Adrenal gland (tissue), 12 donors: ENCODE measurements around the gene DOK6. TPM values are rescaled to one million over a fixed set of nuclear protein-coding genes. Genes with fewer than 3 reads are reported as not detected.

Experiments
- DNase-seq, 7 donors: peaks; one replicate each; pipeline ENCODE4 v3.0.0-alpha.2; 2019 to 2020
- H3K27ac ChIP-seq, 5 donors: fragments of 200-600 bp; sonication (generic) in 4 of 5; 1 replicate in 3 of 5; 2 replicates in 2 of 5; pipeline versions ENCODE4 v1.5.1 to v1.8.0; 2016 to 2020; ENCODE audit warnings: mild to moderate bottlenecking in 1 of 5
- H3K27me3 ChIP-seq: fragments of 200-600 bp; 2 replicates; pipeline ENCODE4 v1.8.0; 2021
- H3K36me3 ChIP-seq, 2 donors: fragments of 200-600 bp; replicated peaks in 1 of 2; 1 replicate in 1 of 2; 2 replicates in 1 of 2; pipeline versions ENCODE4 v1.5.1 to v1.8.0; 2018 to 2022
- H3K4me1 ChIP-seq, 2 donors: fragments of 200-600 bp; replicated peaks in 1 of 2; 1 replicate in 1 of 2; 2 replicates in 1 of 2; pipeline versions ENCODE4 v1.5.1 to v1.8.0; 2018 to 2021
- H3K4me3 ChIP-seq, 4 donors: fragments of 200-600 bp; sonication (generic) in 3 of 4; one replicate each; pipeline ENCODE4 v1.5.1; 2016 to 2018
- H3K9me3 ChIP-seq, 3 donors: fragments of 200-600 bp; sonication (generic) in 1 of 3; replicated peaks in 1 of 3; 1 replicate in 2 of 3; 2 replicates in 1 of 3; pipeline versions ENCODE4 v1.5.1 to v1.8.0; 2016 to 2021
- POLR2A ChIP-seq, 2 donors: fragments of 450-650 bp; IDR thresholded peaks; one replicate each; pipeline ENCODE4 v1.6.1; 2017; ENCODE audit warnings: antibody characterized with exemption in 2 of 2, mild to moderate bottlenecking in 2 of 2, moderate library complexity in 1 of 2
- WGBS, 4 donors: extraction: QIAGEN DNeasy Blood & Tissue Kit in 2 of 4; methylation state at CpG; one replicate each; pipeline versions ENCODE4 v1.1.5 to v1.1.7; 2013 to 2017; 5-methylcytosine and 5-hydroxymethylcytosine counted together
- intact Hi-C, 2 donors: fragments of 100-400 bp; cut with DNase I; formaldehyde crosslinking; loops; one replicate each; pipeline versions ENCODE4 v1.14.1 to v1.15.0; 2022 to 2023
- polyA plus RNA-seq, 3 donors: library from polyadenylated mRNA; stranded (reverse); fragments of 200-250 nt in 2 of 3; fragments of 350-450 nt in 1 of 3; fragmentation: Illumina TruSeq in 1 of 3; extraction: RNeasy Lipid Tissue Mini Kit (QIAGEN cat#74804) in 1 of 3; gene quantifications; one replicate each; pipeline ENCODE4 v1.2.3, GENCODE V29; 2013 to 2014
- total RNA-seq, 9 donors: library from RNA; depleted of rRNA in 4 of 9; stranded (reverse); fragments of >200 nt in 4 of 9; fragments of 120-200 nt in 1 of 9; fragmentation: NEBNext Ultra II Directional in 1 of 9; extraction: Animal tissue kit (Norgen Biotek cat#: 25700) in 1 of 9; gene quantifications; one replicate each; pipeline versions ENCODE4 v1.1.0 to v1.2.4, GENCODE V29; 2013 to 2023
- TF ChIP-seq, protein P1 (sequence below), 6 experiments: fragments of 450-650 bp in 4 of 6; fragments of 200-600 bp in 2 of 6; sonication (generic) in 1 of 6; IDR thresholded peaks; 1 replicate in 5 of 6; 2 replicates in 1 of 6; pipeline versions ENCODE4 v1.5.1 to v1.8.0; 2016 to 2021; ENCODE audit warnings: antibody characterized with exemption in 6 of 6, mild to moderate bottlenecking in 2 of 6, moderate library complexity in 1 of 6
- donor health status: healthy with polysubstance abuse.
- donor health status: Bipolar disorder and iron deficiency.
- donor health status: DM: yes; HTN: yes; CAD: no.
- donor health status: DM: no; HTN: no; CAD: no.
- donor health status: DM: no; HTN: no; CAD: no.
- donor health status: DM: yes; HTN: yes; CAD: no.

DOK6 gene
- total and polyA plus RNA-seq, 12 donors: 0.24 to 4.5 (median 0.76) TPM

- no peak for DNase-seq
- no peak overlapping the region for H3K27ac ChIP-seq
- TF ChIP-seq POLR2A (IDR thresholded peaks at IDR 0.05): no peak
- TF ChIP-seq, protein P1, sequence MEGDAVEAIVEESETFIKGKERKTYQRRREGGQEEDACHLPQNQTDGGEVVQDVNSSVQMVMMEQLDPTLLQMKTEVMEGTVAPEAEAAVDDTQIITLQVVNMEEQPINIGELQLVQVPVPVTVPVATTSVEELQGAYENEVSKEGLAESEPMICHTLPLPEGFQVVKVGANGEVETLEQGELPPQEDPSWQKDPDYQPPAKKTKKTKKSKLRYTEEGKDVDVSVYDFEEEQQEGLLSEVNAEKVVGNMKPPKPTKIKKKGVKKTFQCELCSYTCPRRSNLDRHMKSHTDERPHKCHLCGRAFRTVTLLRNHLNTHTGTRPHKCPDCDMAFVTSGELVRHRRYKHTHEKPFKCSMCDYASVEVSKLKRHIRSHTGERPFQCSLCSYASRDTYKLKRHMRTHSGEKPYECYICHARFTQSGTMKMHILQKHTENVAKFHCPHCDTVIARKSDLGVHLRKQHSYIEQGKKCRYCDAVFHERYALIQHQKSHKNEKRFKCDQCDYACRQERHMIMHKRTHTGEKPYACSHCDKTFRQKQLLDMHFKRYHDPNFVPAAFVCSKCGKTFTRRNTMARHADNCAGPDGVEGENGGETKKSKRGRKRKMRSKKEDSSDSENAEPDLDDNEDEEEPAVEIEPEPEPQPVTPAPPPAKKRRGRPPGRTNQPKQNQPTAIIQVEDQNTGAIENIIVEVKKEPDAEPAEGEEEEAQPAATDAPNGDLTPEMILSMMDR (IDR thresholded peaks at IDR 0.05): no peak
- H3K4me3 ChIP-seq: no peak overlapping the region
- no peaks in the 10 kb centered on the region for H3K9me3 ChIP-seq
- intact Hi-C loops: no loop called here
- H3K36me3 ChIP-seq: no peaks in the 10 kb centered on the region
- WGBS, 4 donors: 81 to 94% (median 88%) methylated on average over 4 of the region's 4 CpGs
- no peaks in the 10 kb centered on the region for H3K4me1 ChIP-seq
- H3K27me3 ChIP-seq: no peaks in the 10 kb centered on the region
These were observed 216.7 kb downstream of the DOK6 start for GRCh38 chr18:69617408-69617807.

GRCh38 chr18:69617888-69618287 lies 217.2 kb downstream of the DOK6 start:
- H3K4me3 ChIP-seq: no peak overlapping the region
- H3K27ac ChIP-seq: no peak overlapping the region
- no peak for DNase-seq
- H3K9me3 ChIP-seq: no peaks in the 10 kb centered on the region
- H3K36me3 ChIP-seq: no peaks in the 10 kb centered on the region
- no peak for TF ChIP-seq POLR2A (IDR thresholded peaks at IDR 0.05)
- TF ChIP-seq, protein P1 (IDR thresholded peaks at IDR 0.05): no peak
- intact Hi-C loops: no loop called here
- 73 to 79% (median 78%) methylated on average over 4 of the region's 4 CpGs for WGBS, 4 donors
- no peaks in the 10 kb centered on the region for H3K4me1 ChIP-seq
- no peaks in the 10 kb centered on the region for H3K27me3 ChIP-seq

GRCh38 chr18:69622184-69622583 lies 221.5 kb downstream of the DOK6 start:
- 37 to 44% (median 39%) methylated on average over 3 of the region's 3 CpGs for WGBS, 4 donors
- Histone ChIP-seq H3K9me3 (no peaks in the 10 kb centered on the region), H3K27me3 (no peaks in the 10 kb centered on the region), H3K4me3 (no peak overlapping the region), H3K4me1 (no peaks in the 10 kb centered on the region), H3K36me3 (no peaks in the 10 kb centered on the region), H3K27ac (no peak overlapping the region)
- intact Hi-C loops: no loop called here
- no peak for TF ChIP-seq POLR2A (IDR thresholded peaks at IDR 0.05)
- TF ChIP-seq, protein P1 (IDR thresholded peaks at IDR 0.05): no peak
- DNase-seq: no peak

DNA sequence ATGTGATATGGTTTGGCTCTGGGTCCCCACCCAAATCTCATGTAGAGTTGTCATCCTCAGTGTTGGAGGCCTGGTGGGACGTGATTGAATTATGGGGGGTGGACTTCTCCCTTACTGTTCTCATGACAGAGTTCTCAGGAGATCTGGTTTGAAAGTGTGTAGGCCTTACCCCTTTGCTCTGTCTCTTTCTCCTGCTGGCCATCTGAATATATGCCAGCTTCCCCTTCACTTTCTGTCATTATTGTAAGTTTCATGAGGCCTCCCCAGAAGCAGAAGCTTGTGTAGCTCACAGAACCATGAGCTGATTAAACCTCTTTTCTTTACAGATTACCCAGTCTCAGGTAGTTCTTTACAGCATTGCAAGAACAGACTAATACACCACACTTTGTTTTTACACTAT lies 222.3 kb downstream of the DOK6 start:
- Histone ChIP-seq H3K9me3 (no peaks in the 10 kb centered on the region), H3K36me3 (no peaks in the 10 kb centered on the region), H3K4me1 (no peaks in the 10 kb centered on the region), H3K27me3 (no peaks in the 10 kb centered on the region), H3K4me3 (no peak overlapping the region), H3K27ac (no peak overlapping the region)
- TF ChIP-seq, protein P1 (IDR thresholded peaks at IDR 0.05): no peak
- TF ChIP-seq POLR2A (IDR thresholded peaks at IDR 0.05): no peak
- no peak for DNase-seq
- WGBS, 4 donors: 81 to 100% (median 83%) methylated on average over 1 of the region's 1 CpG
- intact Hi-C loops: no loop called here
